ENCODE measurements around the gene DDIT3. TPM values are rescaled to one million over a fixed set of nuclear protein-coding genes. Genes with fewer than 3 reads are reported as not detected.
"Not testable (repeated sequence)": the region's sequence is repeated elsewhere in the genome, so short reads cannot be mapped to it uniquely, and the experiment has no call there.

Gene DDIT3, protein sequence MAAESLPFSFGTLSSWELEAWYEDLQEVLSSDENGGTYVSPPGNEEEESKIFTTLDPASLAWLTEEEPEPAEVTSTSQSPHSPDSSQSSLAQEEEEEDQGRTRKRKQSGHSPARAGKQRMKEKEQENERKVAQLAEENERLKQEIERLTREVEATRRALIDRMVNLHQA
- total RNA-seq (100 to 1,000 TPM in 1 of 5 experiments, 10 to 100 TPM in 4; 19.6 to 124 (median 51.6) TPM), polyA plus RNA-seq (10 to 100 TPM; 15.9 to 23.1 TPM), total RNA-seq (228 reads per million, percentile 94 among the genes with 10 or more reads in this experiment)

DNA sequence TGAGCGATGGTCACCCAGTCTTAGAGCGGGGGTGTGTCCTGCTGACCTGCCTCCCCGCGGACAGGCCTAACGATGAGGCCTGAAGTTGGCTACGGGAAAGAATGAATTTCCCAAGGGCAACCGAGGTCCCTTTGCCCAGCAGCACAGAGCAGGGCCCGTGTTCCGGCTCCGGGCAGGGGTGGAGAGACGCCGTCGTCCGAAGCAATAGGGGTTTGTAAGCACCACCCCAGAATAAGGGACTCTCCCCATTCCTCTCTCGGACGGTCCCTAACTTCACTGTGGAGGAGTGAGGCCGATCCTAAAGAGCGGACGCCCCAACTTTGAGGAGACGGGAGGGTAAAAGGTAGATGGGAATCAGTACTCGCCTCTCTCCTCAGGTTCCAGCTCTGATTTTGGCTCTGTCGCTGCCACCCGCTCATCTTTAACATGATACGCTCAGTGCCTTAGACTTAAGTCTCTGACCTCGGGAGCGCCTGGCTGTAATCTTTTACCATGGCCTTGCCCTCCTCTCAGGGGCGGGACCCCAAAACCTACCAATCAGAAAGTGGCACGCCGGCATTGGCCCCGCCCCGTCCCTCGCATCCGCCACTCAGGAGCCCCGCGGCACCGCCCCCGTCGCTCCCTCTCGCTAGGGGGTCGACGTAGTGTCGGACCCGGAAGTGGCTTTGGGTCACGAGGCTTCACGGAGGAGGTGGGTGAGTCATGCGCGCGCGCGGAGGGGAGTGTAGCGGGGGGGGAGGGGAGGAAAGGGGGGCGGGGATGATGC lies at the start of gene DDIT3:
TSS of gene DDIT3 (minus strand) at position 462 of the 766 bp plus-strand sequence. CDS start 3,108 bp downstream, outside the sequence.
- DNase-seq (peak; percentile 98 to 99 (median 99)), ATAC-seq (peak; percentile 89)
- peak within 1 kb of the TSS; percentile 89 to 99 (median 98) for H3K4me3 Mint-ChIP-seq
- POLR2A ChIA-PET: interaction anchor here (0.8 to 2.6 kb wide), 19 partner anchors 8 to 71 kb away, joined by 3 to 50 read pairs (median 4); partner anchors contain the start of genes ARHGAP9, DCTN2 and PIP4K2C
- peaks cover 47 to 80% (median 56%) of the 10 kb centered on the region in 7 donors for H3K4me1 Mint-ChIP-seq
- Histone ChIP-seq H3K36me3 (ENCODE audit: control insufficient read depth in 2 of 3, insufficient read depth in 3 of 3, low read length in 3 of 3) (peaks cover 8 to 38% (median 8%) of the 10 kb centered on the region in 3 experiments), H3K27me3 (ENCODE audit: control insufficient read depth in 2 of 2, insufficient read depth in 2 of 2, low read length in 2 of 2) (no peaks in the 10 kb centered on the region), H3K4me1 (ENCODE audit: control insufficient read depth in 2 of 2, insufficient read depth in 2 of 2, low read length in 2 of 2) (peaks cover 32 to 41% of the 10 kb centered on the region in 2 donors), H3K9me3 (ENCODE audit: control insufficient read depth in 2 of 3, low read length in 3 of 3) (no peaks in the 10 kb centered on the region), H3K27ac (ENCODE audit: low read depth, low read length) (peak within 1 kb of the TSS; percentile 95), H3K4me3 (ENCODE audit: low read length) (peak within 1 kb of the TSS; percentile 100)
- H3K27ac Mint-ChIP-seq: peak within 1 kb of the TSS; percentile 97 to 100 (median 99)
- peaks cover 0 to 14% (median 0%) of the 10 kb centered on the region in 11 donors for H3K9me3 Mint-ChIP-seq
- H3K27me3 Mint-ChIP-seq: peaks cover 0 to 7% (median 0%) of the 10 kb centered on the region in 5 donors
- CTCF ChIA-PET: interaction anchor here (0.6 to 1.0 kb wide), 3 partner anchors 16 to 71 kb away, joined by 3 to 5 read pairs (median 3); partner anchors contain the start of gene PIP4K2C
- intact Hi-C loops (cut with micrococcal nuclease): loop anchor here (1.0 to 10.0 kb wide), 19 partner anchors 27 to 1588 kb away; partner anchors contain the start of genes CDK4 (in 2 of the 2), DCTN2 (in 2 of the 2), GLI1 (in 2 of the 2) and NAB2 (in 2 of the 2)
- peaks cover 0 to 31% (median 15%) of the 10 kb centered on the region in 5 donors for H3K36me3 Mint-ChIP-seq

GRCh38 chr12:57569858-57570257 lies 49.5 kb upstream of the DDIT3 start:
- Mint-ChIP-seq H3K27ac (peak overlapping the region in 1 of 9 donors; percentile 72), H3K4me3 (no peak overlapping the region), H3K9me3 (peaks cover 0 to 2% (median 0%) of the 10 kb centered on the region in 11 donors), H3K4me1 (no peaks in the 10 kb centered on the region), H3K27me3 (peaks cover 0 to 5% (median 0%) of the 10 kb centered on the region in 5 donors), H3K36me3 (peaks cover 0 to 15% (median 0%) of the 10 kb centered on the region in 5 donors)
- CTCF ChIA-PET: interaction anchor here (1.2 kb wide), 2 partner anchors 13 to 63 kb away, joined by 4 read pairs; partner anchors contain the start of gene B4GALNT1
- intact Hi-C loops (cut with micrococcal nuclease): no loop called here
- H3K36me3 ChIP-seq (ENCODE audit: control insufficient read depth in 2 of 3, insufficient read depth in 3 of 3, low read length in 3 of 3): no peaks in the 10 kb centered on the region
- no peak for DNase-seq
- H3K27me3 ChIP-seq (ENCODE audit: control insufficient read depth in 2 of 2, insufficient read depth in 2 of 2, low read length in 2 of 2): no peaks in the 10 kb centered on the region
- H3K4me1 ChIP-seq (ENCODE audit: control insufficient read depth in 2 of 2, insufficient read depth in 2 of 2, low read length in 2 of 2): no peaks in the 10 kb centered on the region
- no peak for ATAC-seq
- no peaks in the 10 kb centered on the region for H3K9me3 ChIP-seq (ENCODE audit: control insufficient read depth in 2 of 3, low read length in 3 of 3)
- POLR2A ChIA-PET: no interaction called here
- no peak overlapping the region for H3K4me3 ChIP-seq (ENCODE audit: low read length)
- H3K27ac ChIP-seq (ENCODE audit: low read depth, low read length): no peak overlapping the region

GRCh38 chr12:57568838-57569237 lies 48.5 kb upstream of the DDIT3 start:
- Mint-ChIP-seq H3K36me3 (peaks cover 0 to 15% (median 4%) of the 10 kb centered on the region in 5 donors), H3K9me3 (peaks cover 0 to 2% (median 0%) of the 10 kb centered on the region in 11 donors), H3K27me3 (peaks cover 0 to 7% (median 0%) of the 10 kb centered on the region in 5 donors), H3K4me3 (no peak overlapping the region), H3K27ac (no peak overlapping the region), H3K4me1 (no peaks in the 10 kb centered on the region)
- POLR2A ChIA-PET: no interaction called here
- CTCF ChIA-PET: interaction anchor here (0.7 to 1.2 kb wide), 3 partner anchors 14 to 104 kb away, joined by 3 to 4 read pairs (median 4); partner anchors contain the start of gene B4GALNT1
- Histone ChIP-seq H3K4me3 (ENCODE audit: low read length) (no peak overlapping the region), H3K4me1 (ENCODE audit: control insufficient read depth in 2 of 2, insufficient read depth in 2 of 2, low read length in 2 of 2) (no peaks in the 10 kb centered on the region), H3K27ac (ENCODE audit: low read depth, low read length) (no peak overlapping the region), H3K9me3 (ENCODE audit: control insufficient read depth in 2 of 3, low read length in 3 of 3) (no peaks in the 10 kb centered on the region), H3K27me3 (ENCODE audit: control insufficient read depth in 2 of 2, insufficient read depth in 2 of 2, low read length in 2 of 2) (no peaks in the 10 kb centered on the region), H3K36me3 (ENCODE audit: control insufficient read depth in 2 of 3, insufficient read depth in 3 of 3, low read length in 3 of 3) (no peaks in the 10 kb centered on the region)
- no peak for DNase-seq
- ATAC-seq: no peak
- intact Hi-C loops (cut with micrococcal nuclease): no loop called here

- Histone ChIP-seq H3K4me1 (ENCODE audit: control insufficient read depth in 2 of 2, insufficient read depth in 2 of 2, low read length in 2 of 2) (no peaks in the 10 kb centered on the region), H3K27me3 (ENCODE audit: control insufficient read depth in 2 of 2, insufficient read depth in 2 of 2, low read length in 2 of 2) (no peaks in the 10 kb centered on the region), H3K36me3 (ENCODE audit: control insufficient read depth in 2 of 3, insufficient read depth in 3 of 3, low read length in 3 of 3) (no peaks in the 10 kb centered on the region), H3K27ac (ENCODE audit: low read depth, low read length) (no peak overlapping the region), H3K9me3 (ENCODE audit: control insufficient read depth in 2 of 3, low read length in 3 of 3) (no peaks in the 10 kb centered on the region), H3K4me3 (ENCODE audit: low read length) (no peak overlapping the region)
- H3K4me3 Mint-ChIP-seq: no peak overlapping the region
- ChIA-PET CTCF (interaction anchor here (0.6 kb wide), 1 partner anchor 21 kb away, joined by 7 read pairs; no protein-coding TSS in a partner anchor), POLR2A (no interaction called here)
- ATAC-seq (no peak), DNase-seq (no peak)
- H3K4me1 Mint-ChIP-seq: peaks cover 0 to 7% (median 0%) of the 10 kb centered on the region in 7 donors
- intact Hi-C loops (cut with micrococcal nuclease): no loop called here
- H3K9me3 Mint-ChIP-seq: no peaks in the 10 kb centered on the region
- peaks cover 0 to 5% (median 5%) of the 10 kb centered on the region in 5 donors for H3K36me3 Mint-ChIP-seq
- H3K27me3 Mint-ChIP-seq: peaks cover 0 to 19% (median 4%) of the 10 kb centered on the region in 5 donors
- H3K27ac Mint-ChIP-seq: no peak overlapping the region
Observed at GRCh38 chr12:57564178-57564740, 43.9 kb upstream of the DDIT3 start.

- POLR2A ChIA-PET: interaction anchor here (0.6 kb wide), 1 partner anchor 451 kb away, joined by 3 read pairs; no protein-coding TSS in a partner anchor
- CTCF ChIA-PET: no interaction called here
- Mint-ChIP-seq H3K27ac (no peak overlapping the region), H3K36me3 (peaks cover 0 to 5% (median 0%) of the 10 kb centered on the region in 5 donors), H3K4me3 (no peak overlapping the region), H3K9me3 (no peaks in the 10 kb centered on the region), H3K4me1 (peaks cover 0 to 7% (median 0%) of the 10 kb centered on the region in 7 donors), H3K27me3 (peaks cover 0 to 19% (median 4%) of the 10 kb centered on the region in 5 donors)
- Histone ChIP-seq H3K36me3 (ENCODE audit: control insufficient read depth in 2 of 3, insufficient read depth in 3 of 3, low read length in 3 of 3) (no peaks in the 10 kb centered on the region), H3K4me1 (ENCODE audit: control insufficient read depth in 2 of 2, insufficient read depth in 2 of 2, low read length in 2 of 2) (no peaks in the 10 kb centered on the region), H3K27ac (ENCODE audit: low read depth, low read length) (no peak overlapping the region), H3K4me3 (ENCODE audit: low read length) (no peak overlapping the region), H3K9me3 (ENCODE audit: control insufficient read depth in 2 of 3, low read length in 3 of 3) (no peaks in the 10 kb centered on the region), H3K27me3 (ENCODE audit: control insufficient read depth in 2 of 2, insufficient read depth in 2 of 2, low read length in 2 of 2) (no peaks in the 10 kb centered on the region)
- DNase-seq: no peak
- intact Hi-C loops (cut with micrococcal nuclease): no loop called here
- no peak for ATAC-seq
Observed at GRCh38 chr12:57563358-57563757, 43.0 kb upstream of the DDIT3 start.

DNA sequence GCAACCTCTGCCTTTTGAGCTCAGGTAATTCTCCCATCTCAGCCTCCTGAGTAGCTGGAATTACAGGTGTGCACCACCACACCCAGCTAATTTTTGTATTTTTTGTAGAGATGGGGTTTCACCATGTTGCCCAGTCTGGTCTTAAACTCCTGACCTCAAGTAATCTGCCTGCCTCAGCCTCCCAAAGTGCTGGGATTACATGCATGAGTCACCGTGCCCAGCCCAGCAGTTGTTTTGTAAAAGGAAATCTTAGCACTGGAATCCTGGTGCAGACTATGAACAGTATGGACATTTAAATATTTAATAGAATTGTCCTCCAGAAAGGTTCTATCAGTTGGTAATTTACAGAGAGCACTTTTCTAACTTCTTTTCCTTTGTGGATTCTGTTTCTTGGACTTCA lies 40.8 kb upstream of the DDIT3 start:
- H3K36me3 Mint-ChIP-seq; H3K4me1 Mint-ChIP-seq; H3K9me3 ChIP-seq (ENCODE audit: control insufficient read depth in 2 of 3, low read length in 3 of 3); DNase-seq; H3K4me3 ChIP-seq (ENCODE audit: low read length); H3K27ac ChIP-seq (ENCODE audit: low read depth, low read length); H3K4me1 ChIP-seq (ENCODE audit: control insufficient read depth in 2 of 2, insufficient read depth in 2 of 2, low read length in 2 of 2); POLR2A ChIA-PET; CTCF ChIA-PET; H3K27me3 ChIP-seq (ENCODE audit: control insufficient read depth in 2 of 2, insufficient read depth in 2 of 2, low read length in 2 of 2); intact Hi-C loops (cut with micrococcal nuclease); ATAC-seq; H3K27ac Mint-ChIP-seq; H3K4me3 Mint-ChIP-seq; H3K36me3 ChIP-seq (ENCODE audit: control insufficient read depth in 2 of 3, insufficient read depth in 3 of 3, low read length in 3 of 3); H3K9me3 Mint-ChIP-seq: not testable (repeated sequence)
- H3K27me3 Mint-ChIP-seq: peaks cover 0 to 19% (median 4%) of the 10 kb centered on the region in 5 donors
